Astrocyte (in vitro differentiated cells and primary cell): ENCODE data around the gene BEND6. TPM values are rescaled to one million over a fixed set of nuclear protein-coding genes. Genes with fewer than 3 reads are reported as not detected.
"Not testable (repeated sequence)": the region's sequence is repeated elsewhere in the genome, so short reads cannot be mapped to it uniquely, and the experiment has no call there.

Experiments
- DNase-seq: peaks from one replicate; pipeline ENCODE4 v3.0.0-alpha.2; 2010; ENCODE audit warnings: low read depth
- FAIRE-seq: peaks from 2 replicates; lab custom pipeline; 2011; peaks lifted over from hg19 to GRCh38; lab: Jason Lieb, UNC
- H2AFZ ChIP-seq: 2 replicates; pipeline ENCODE4 v1.6.0; 2012; ENCODE audit warnings: low read depth, low read length, inconsistent platforms
- H3K27ac ChIP-seq: 2 replicates; pipeline ENCODE4 v1.5.1; 2011; ENCODE audit warnings: low read depth, low read length, inconsistent platforms
- H3K27me3 ChIP-seq: 2 replicates; pipeline ENCODE4 v1.6.0; 2011; ENCODE audit warnings: low read length, inconsistent platforms; ENCODE audit not compliant: insufficient read depth
- H3K36me3 ChIP-seq: 2 replicates; pipeline ENCODE4 v1.5.1; 2011; ENCODE audit warnings: low read length, inconsistent platforms; ENCODE audit not compliant: insufficient read depth
- H3K4me1 ChIP-seq: 2 replicates; pipeline ENCODE4 v1.5.1; 2011; ENCODE audit warnings: low read length, inconsistent platforms; ENCODE audit not compliant: insufficient read depth
- H3K4me2 ChIP-seq: 2 replicates; pipeline ENCODE4 v1.6.0; 2012; ENCODE audit warnings: low read length, inconsistent platforms
- H3K4me3 ChIP-seq: 2 replicates; pipeline ENCODE4 v1.5.1; 2011; ENCODE audit warnings: low read depth, mild to moderate bottlenecking, low read length, inconsistent platforms; ENCODE audit not compliant: insufficient read depth
- H3K79me2 ChIP-seq: 2 replicates; pipeline ENCODE4 v1.6.0; 2012; ENCODE audit warnings: mild to moderate bottlenecking, low read length, inconsistent platforms; ENCODE audit not compliant: insufficient read depth
- H3K9ac ChIP-seq: 2 replicates; pipeline ENCODE4 v1.6.0; 2012; ENCODE audit warnings: mild to moderate bottlenecking, low read length, inconsistent platforms
- H3K9me3 ChIP-seq: 2 replicates; pipeline ENCODE4 v1.5.1; 2012; ENCODE audit warnings: low read depth, mild to moderate bottlenecking, low read length, inconsistent platforms; ENCODE audit not compliant: insufficient read depth
- H4K20me1 ChIP-seq: 2 replicates; pipeline ENCODE4 v1.6.0; 2012; ENCODE audit warnings: low read length, inconsistent platforms; ENCODE audit not compliant: insufficient read depth
- H3K27ac Mint-ChIP-seq: one replicate; pipeline ENCODE4 v1.8.0; 2021; ENCODE audit warnings: mild to moderate bottlenecking, mixed read lengths; ENCODE audit not compliant: unreplicated experiment
- H3K27me3 Mint-ChIP-seq: one replicate; pipeline ENCODE4 v1.8.0; 2021; ENCODE audit warnings: low read depth, mixed read lengths; ENCODE audit not compliant: unreplicated experiment
- H3K36me3 Mint-ChIP-seq: one replicate; pipeline ENCODE4 v1.8.0; 2021; ENCODE audit warnings: low read depth, mixed read lengths; ENCODE audit not compliant: unreplicated experiment
- H3K4me1 Mint-ChIP-seq: one replicate; pipeline ENCODE4 v1.8.0; 2021; ENCODE audit warnings: low read depth, mixed read lengths; ENCODE audit not compliant: unreplicated experiment
- H3K4me3 Mint-ChIP-seq: one replicate; pipeline ENCODE4 v1.8.0; 2021; ENCODE audit warnings: mild to moderate bottlenecking, moderate library complexity, mixed read lengths; ENCODE audit not compliant: unreplicated experiment
- H3K9me3 Mint-ChIP-seq: one replicate; pipeline ENCODE4 v1.8.0; 2021; ENCODE audit warnings: mild to moderate bottlenecking, mixed read lengths; ENCODE audit not compliant: unreplicated experiment
- EZH2 ChIP-seq: IDR thresholded peaks from 2 replicates; pipeline ENCODE4 v1.6.1; 2012; ENCODE audit warnings: mild to moderate bottlenecking, low read length, inconsistent platforms; ENCODE audit not compliant: insufficient read depth
- total RNA-seq: library from RNA; stranded (reverse); gene quantifications from 2 replicates; pipeline ENCODE4 v1.2.1, GENCODE V29; 2021
- TF ChIP-seq, protein P1 (sequence below): IDR thresholded peaks from 2 replicates; pipeline ENCODE4 v1.5.1; 2011; ENCODE audit warnings: low read depth, mild to moderate bottlenecking, inconsistent platforms, low read length, moderate library complexity; ENCODE audit not compliant: insufficient read depth

BEND6 gene
- total RNA-seq, 1 donor from 2014 or later = 8.3 TPM

DNA sequence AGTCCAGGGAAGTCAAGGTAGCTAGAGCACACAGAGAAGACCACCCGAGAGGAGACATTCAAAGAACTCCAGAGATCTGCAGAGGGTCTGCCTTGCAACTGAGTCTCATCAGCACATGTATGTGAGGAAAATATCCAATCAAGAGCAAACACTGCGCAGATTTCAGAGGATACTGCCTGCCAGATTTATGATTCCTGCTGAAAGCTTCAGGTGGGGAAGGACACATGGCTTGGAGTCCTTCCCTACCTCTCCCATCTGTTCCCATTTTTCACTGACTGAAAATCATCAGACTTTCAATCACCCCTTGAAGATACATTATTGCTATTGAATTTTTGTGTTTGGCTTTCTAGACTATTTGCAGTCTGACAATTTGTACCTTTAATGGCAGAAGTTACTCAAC, 84.0 kb downstream of the BEND6 start:
- H3K27ac Mint-ChIP-seq = no peak overlapping the region
- no peak overlapping the region for H3K4me2 ChIP-seq
- no peak overlapping the region for H3K4me3 Mint-ChIP-seq
- H3K4me3 ChIP-seq = no peak overlapping the region
- H3K4me1 ChIP-seq = no peaks in the 10 kb centered on the region
- FAIRE-seq = no peak
- no peak overlapping the region for H2AFZ ChIP-seq
- peaks cover 2% of the 10 kb centered on the region for H3K36me3 Mint-ChIP-seq
- H3K9me3 ChIP-seq = no peaks in the 10 kb centered on the region
- H3K27ac ChIP-seq = no peak overlapping the region
- no peak for TF ChIP-seq EZH2
- TF ChIP-seq, protein P1, sequence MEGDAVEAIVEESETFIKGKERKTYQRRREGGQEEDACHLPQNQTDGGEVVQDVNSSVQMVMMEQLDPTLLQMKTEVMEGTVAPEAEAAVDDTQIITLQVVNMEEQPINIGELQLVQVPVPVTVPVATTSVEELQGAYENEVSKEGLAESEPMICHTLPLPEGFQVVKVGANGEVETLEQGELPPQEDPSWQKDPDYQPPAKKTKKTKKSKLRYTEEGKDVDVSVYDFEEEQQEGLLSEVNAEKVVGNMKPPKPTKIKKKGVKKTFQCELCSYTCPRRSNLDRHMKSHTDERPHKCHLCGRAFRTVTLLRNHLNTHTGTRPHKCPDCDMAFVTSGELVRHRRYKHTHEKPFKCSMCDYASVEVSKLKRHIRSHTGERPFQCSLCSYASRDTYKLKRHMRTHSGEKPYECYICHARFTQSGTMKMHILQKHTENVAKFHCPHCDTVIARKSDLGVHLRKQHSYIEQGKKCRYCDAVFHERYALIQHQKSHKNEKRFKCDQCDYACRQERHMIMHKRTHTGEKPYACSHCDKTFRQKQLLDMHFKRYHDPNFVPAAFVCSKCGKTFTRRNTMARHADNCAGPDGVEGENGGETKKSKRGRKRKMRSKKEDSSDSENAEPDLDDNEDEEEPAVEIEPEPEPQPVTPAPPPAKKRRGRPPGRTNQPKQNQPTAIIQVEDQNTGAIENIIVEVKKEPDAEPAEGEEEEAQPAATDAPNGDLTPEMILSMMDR = no peak
- H3K4me1 Mint-ChIP-seq = no peaks in the 10 kb centered on the region
- no peaks in the 10 kb centered on the region for H3K9me3 Mint-ChIP-seq
- DNase-seq = no peak
- no peaks in the 10 kb centered on the region for H3K27me3 ChIP-seq
- no peaks in the 10 kb centered on the region for H4K20me1 ChIP-seq
- H3K27me3 Mint-ChIP-seq = peaks cover 28% of the 10 kb centered on the region
- H3K79me2 ChIP-seq = no peaks in the 10 kb centered on the region
- no peaks in the 10 kb centered on the region for H3K36me3 ChIP-seq
- H3K9ac ChIP-seq = no peak overlapping the region

DNA sequence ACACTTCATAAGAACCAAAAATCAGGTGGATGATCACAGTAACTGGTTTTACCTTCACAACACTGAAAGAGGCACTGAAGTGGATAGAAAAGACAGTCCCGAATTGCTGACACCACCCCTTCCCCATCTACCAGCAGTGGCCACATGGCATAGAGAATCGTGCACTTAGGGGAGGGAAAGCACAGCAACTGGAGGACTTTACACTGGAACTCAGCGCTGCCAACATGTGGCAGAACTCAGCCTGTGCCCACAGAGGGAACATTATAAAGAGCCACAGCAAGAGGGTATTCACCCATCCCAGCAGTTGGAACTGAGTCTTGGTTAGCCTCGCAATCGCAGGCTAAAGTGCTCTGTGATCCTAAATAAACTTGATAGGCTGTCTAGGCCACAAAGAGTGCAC, 85.1 kb downstream of the BEND6 start:
- no peak for FAIRE-seq
- no peak overlapping the region for H3K27ac Mint-ChIP-seq
- no peak overlapping the region for H3K4me2 ChIP-seq
- H3K4me3 ChIP-seq = no peak overlapping the region
- no peaks in the 10 kb centered on the region for H3K9me3 ChIP-seq
- no peaks in the 10 kb centered on the region for H4K20me1 ChIP-seq
- H3K27ac ChIP-seq = no peak overlapping the region
- peaks cover 2% of the 10 kb centered on the region for H3K36me3 Mint-ChIP-seq
- DNase-seq = no peak
- no peak overlapping the region for H3K9ac ChIP-seq
- no peak overlapping the region for H3K4me3 Mint-ChIP-seq
- no peaks in the 10 kb centered on the region for H3K36me3 ChIP-seq
- H3K27me3 Mint-ChIP-seq = peaks cover 28% of the 10 kb centered on the region
- no peaks in the 10 kb centered on the region for H3K9me3 Mint-ChIP-seq
- no peaks in the 10 kb centered on the region for H3K4me1 ChIP-seq
- H3K27me3 ChIP-seq = no peaks in the 10 kb centered on the region
- no peaks in the 10 kb centered on the region for H3K4me1 Mint-ChIP-seq
- no peaks in the 10 kb centered on the region for H3K79me2 ChIP-seq
- TF ChIP-seq EZH2 = no peak
- no peak overlapping the region for H2AFZ ChIP-seq

DNA sequence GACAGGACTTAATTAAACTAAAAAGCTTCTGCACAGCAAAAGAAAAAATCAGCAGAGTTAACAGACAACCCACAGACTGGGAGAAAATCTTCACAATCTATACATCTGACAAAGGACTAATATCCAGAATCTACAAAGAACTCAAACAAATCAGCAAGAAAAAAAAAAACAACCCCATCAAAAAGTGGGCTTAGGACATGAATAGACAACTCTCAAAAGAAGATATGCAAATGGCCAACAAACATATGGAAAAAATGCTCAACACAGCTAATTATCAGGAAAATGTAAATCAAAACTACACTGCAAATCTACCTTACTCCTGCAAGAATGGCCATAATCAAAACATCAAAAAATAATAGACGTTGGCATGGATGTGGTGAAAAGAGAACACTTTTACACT, 89.2 kb downstream of the BEND6 start:
- H3K27ac ChIP-seq, H3K4me1 ChIP-seq, H2AFZ ChIP-seq, H3K4me1 Mint-ChIP-seq, H3K9me3 Mint-ChIP-seq, H3K36me3 ChIP-seq, H3K4me3 ChIP-seq, H3K4me3 Mint-ChIP-seq, H3K9ac ChIP-seq, DNase-seq, H3K4me2 ChIP-seq, H3K27me3 ChIP-seq, H3K27ac Mint-ChIP-seq, H4K20me1 ChIP-seq, H3K9me3 ChIP-seq, H3K36me3 Mint-ChIP-seq, FAIRE-seq: not testable (repeated sequence)
- H3K27me3 Mint-ChIP-seq = peaks cover 22% of the 10 kb centered on the region
- peaks cover 13% of the 10 kb centered on the region for H3K79me2 ChIP-seq
